HS-27A (cell line): Measurements from ENCODE around the gene CPT1C.
"Not testable (repeated sequence)": the region's sequence is repeated elsewhere in the genome, so short reads cannot be mapped to it uniquely, and the experiment has no call there.

Source experiments
- DNase-seq: peaks from one replicate; pipeline ENCODE4 v3.0.0-alpha.2; 2012; ENCODE audit warnings: low read depth, missing footprints

Gene CPT1C

DNA sequence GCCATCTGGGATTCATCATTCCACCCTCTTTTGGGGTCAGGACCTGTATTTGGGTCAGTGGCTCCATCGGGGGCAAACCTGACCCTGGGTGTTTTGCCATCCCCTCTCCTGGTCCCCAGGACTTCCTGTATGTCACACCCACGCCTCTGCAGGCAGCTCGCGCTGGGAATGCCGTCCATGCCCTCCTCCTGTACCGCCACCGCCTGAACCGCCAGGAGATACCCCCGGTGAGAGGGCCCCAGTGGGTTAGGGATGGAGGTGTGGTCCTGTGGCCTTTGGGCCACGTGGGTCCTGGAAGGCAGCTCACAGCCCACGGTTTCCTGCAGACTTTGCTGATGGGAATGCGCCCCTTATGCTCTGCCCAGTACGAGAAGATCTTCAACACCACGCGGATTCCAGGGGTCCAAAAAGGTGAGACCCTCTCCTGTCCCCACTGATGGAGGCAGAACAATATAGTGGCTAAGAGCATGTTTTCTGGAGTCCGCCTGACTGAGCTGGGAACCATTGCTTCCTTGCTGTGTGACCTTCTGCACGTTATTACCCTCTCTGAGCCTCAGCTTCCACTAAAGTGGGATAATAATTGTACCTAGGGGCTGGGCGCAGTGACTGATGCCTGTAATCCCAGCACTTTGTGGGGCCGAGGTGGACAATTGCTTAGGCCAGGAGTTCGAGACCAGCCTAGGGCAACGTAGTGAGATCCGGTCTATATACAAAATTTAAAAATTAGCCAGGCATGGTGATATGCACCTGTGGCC is 14.1 kb downstream of the CPT1C start:
- no peak for DNase-seq

GRCh38 chr19:49705919-49706318 is 15.0 kb downstream of the CPT1C start:
- DNase-seq = no peak

- DNase-seq = no peak
These were observed 19.5 kb downstream of the CPT1C start for GRCh38 chr19:49710372-49710951.

DNA sequence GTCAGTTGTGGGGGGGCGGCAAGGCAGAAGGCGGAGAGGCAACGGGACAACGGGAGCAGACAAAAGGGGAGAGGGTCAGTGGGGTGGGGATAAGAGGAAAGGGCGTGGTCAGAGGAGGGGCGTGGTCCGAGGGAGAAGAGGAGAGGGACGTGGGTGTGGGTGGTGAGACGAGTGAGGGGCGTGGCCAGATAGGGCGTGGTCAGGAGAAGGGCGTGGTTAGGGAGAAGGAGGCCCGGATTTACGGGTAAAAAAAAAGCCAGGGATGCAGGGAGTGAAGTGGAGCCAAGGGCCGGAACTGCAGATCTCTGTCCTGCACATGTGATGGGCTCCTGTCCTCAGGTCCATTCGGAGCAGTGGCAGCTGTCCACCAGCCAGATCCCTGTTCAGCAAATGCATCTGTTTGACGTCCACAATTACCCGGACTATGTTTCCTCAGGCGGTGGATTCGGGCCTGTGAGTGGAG is 21.5 kb downstream of the CPT1C start:
- no peak for DNase-seq

- no peak for DNase-seq
These were observed 22.4 kb downstream of the CPT1C start for GRCh38 chr19:49713236-49713845.

GRCh38 chr19:49716154-49716553 is 25.2 kb downstream of the CPT1C start:
- no peak for DNase-seq

DNA sequence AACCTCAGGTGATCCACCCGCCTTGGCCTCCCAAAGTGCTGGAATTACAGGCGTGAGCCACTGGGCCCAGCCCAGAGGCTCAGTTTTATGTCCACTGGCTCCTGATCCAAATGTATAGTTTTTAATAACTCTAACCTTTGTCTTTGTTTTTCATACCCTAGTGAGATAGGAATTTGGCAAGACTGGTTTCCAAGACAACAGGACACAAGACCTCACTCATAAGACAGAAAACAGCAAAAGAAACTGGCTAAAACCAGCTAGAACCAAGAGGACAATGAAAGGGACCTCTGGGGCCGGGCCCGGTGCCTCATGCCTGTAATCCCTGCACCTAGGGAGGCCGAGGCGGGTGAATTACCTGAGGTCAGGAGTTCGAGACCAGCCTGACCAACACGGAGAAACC is 27.6 kb downstream of the CPT1C start:
- no peak for DNase-seq

DNA sequence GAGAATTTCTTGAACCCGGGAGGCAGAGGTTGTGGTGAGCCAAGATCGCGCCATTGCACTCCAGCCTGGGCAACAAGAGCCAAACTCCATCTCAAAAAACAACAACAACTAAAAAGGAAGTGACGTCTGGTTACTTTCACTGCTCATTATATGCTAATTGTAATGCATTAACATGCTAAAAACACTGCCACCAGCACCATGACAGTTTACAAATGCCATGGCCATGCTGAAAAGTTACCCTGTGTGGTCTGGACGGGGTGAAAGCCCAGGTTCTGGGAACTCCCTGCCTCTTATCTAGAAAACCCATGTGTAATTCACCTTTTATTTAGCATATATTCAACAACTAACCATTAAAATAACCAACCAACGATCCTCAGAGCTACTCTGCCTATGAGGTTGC is 28.1 kb downstream of the CPT1C start:
- no peak for DNase-seq

- not testable (repeated sequence) for DNase-seq
These were observed 28.5 kb downstream of the CPT1C start for GRCh38 chr19:49719420-49719819.

DNA sequence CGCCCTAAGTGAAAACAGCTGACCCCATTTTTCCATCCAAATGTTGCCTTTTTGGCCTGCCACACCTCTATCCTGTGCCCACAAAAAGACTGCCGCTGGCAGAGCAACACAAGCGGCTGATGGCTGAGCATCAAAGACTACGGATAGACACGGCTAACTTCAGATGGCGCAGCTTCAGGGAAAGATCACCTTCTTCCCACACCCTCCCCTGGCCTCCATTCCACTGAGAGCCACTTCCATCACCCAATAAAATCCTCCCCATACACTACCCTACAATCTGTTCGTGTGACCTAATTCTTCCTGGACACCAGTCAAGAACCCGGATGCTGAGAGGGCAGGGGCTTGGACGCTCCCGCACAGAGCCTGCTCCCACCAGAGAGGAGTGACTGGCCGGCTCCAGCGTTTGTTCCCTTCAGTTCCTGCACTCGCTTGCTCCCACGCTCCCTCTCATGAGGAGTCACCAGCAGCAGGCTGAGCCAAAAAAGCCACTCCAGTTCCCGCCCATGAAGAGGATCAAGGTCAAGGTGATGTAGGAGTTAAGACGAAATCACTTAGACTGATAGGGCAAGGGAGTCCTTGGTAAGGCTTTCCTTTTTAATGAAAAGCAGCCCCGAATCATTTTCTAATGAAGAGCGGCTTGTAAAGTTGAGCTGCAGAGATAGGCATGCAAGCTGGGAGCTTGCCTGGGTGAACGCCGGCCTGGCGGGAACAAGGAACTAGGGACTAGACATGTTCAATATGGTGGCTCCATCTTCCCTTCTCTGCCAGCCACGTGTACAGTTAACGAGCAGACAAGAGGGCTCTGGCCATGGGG is 36.5 kb downstream of the CPT1C start:
- DNase-seq = no peak

- DNase-seq = no peak
These were observed 39.2 kb downstream of the CPT1C start for GRCh38 chr19:49730166-49730565.

DNA sequence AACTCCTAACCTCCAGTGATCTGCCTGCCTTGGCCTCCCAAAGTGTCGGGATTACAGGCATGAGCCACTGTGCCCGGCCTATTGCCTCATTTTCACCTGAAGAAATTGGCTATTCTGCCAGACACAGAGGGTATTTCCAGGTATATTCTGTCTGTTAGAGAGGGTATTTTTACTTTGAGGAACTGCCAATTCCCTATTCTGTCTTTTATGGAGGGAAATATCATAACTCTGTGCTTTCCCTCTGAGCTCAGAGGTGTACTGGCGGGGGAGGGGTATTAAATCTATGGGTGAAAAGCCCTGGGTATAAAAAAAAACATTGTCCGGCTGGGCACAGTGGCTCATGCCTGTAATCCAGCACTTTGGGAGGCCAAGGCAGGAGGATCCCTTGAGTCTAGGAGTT is 47.4 kb downstream of the CPT1C start:
- no peak for DNase-seq

DNA sequence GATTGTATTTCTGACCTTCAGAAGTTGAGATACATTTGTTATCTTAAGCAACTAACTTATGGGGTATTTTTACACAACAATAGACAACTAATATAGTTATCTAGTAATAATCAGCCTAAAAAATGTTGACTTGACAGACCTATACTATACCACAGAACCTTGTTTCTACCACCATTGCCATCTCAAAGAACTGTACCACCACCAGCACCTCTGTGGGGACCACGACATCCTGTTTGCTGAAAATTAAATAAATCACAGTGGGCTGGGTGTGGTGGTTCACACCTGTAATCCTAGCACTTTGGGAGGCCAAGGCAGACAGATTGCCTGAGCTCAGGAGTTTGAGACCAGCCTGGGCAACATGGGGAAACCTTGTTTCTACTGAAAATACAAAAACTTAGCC is 48.2 kb downstream of the CPT1C start:
- DNase-seq = no peak

DNA sequence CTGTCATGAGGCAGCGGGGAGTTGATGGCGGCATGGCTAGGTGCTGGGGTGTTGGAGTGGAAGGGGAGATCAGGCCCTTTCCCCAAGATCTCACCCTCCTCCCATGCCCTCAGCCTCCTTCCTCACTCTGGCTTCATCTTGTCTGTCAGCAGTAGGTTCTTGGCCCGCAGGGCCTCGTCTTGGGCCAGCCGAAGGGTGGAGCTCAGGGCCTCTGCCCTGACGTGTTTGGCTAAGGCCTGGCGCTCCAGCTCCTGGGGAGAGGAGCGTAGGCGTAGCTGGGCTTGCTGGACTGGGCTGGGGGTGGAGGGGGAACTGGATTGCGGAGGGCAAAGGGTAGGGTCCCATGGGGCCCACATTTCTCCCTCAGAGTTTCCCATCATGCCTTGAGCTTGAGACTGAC is 49.0 kb downstream of the CPT1C start:
- DNase-seq = no peak

- DNase-seq = no peak
These were observed 50.4 kb downstream of the CPT1C start for GRCh38 chr19:49741210-49741844.

DNA sequence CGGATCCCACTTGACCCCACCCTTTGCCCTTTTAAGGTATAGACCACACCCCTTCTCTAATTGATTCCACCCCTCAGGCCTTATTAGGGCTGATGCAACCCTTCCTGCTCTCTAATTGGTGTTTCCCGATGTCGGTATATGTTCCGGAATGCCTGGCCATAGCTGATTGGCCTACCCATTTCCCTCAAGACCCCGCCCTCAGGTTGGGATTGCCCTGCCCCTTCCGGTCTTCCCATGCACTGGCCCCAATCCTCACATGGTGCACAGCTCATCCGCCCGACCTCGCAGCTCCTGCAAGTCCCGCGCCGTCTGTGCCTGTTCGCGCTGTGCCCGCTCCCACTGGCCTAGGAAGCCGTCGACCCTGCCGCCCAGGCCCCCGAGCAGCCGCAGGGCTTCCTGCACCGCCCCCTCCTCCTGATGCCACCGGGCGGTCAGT is 54.0 kb downstream of the CPT1C start:
- DNase-seq = no peak

GRCh38 chr19:49746206-49746958 is 55.5 kb downstream of the CPT1C start:
- DNase-seq = no peak

DNA sequence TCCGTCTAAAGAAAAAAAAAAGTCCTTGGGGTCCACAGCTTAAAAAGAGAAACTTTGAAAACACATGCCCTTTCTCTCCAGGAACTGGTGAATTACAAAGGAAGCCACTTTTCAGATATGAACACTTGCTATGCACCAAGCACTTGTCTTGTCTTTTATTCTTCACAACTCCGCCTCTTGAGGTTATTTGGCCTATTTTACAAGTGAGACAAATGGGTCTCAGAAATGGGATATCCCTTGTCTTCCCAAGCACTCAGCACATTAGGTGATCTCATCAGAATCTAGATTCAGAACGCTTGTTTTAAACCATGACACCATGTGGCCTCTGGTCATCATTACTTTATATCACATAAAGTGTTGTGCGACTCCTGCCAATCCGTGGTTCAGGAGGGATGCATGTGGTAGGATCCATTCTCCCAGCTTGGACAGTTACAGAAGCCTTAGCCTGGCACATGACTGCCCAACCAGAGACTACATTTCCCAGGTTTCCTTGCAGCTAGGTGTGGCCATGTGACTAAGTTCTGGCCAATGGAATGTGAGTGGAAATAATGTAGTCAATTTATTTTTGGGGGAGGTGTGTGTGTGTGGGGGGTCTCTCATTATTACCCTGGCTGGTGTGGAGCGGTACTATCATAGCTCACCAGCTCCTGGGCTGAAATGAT is 58.3 kb downstream of the CPT1C start:
- DNase-seq = no peak

GRCh38 chr19:49749771-49750170 is 58.9 kb downstream of the CPT1C start:
- DNase-seq = no peak

GRCh38 chr19:49752701-49753100 is 61.8 kb downstream of the CPT1C start:
- no peak for DNase-seq

DNA sequence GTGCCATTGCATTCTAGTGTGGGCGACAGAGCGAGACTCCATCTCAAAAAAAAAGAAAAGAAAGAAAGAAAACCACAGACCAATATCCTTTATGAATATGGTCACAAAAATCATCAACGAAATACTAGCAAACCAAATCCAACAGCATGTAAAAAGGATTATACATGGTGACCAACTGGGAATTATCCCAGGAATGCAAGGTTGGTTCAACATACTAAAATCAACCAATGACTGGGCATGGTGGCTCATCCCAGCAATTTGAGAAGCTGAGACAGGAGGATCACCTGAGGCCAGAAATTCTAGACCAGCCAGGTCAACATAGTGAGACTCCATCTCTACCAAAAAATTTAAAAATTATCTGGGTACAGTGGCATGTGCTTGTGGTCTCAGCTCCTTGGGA is 65.0 kb downstream of the CPT1C start:
- DNase-seq = no peak
